ENCODE data around the gene BMP3. TPM values are rescaled to one million over a fixed set of nuclear protein-coding genes. Genes with fewer than 3 reads are reported as not detected.
"Not testable (repeated sequence)": the region's sequence is repeated elsewhere in the genome, so short reads cannot be mapped to it uniquely, and the experiment has no call there.

BMP3 gene
- total RNA-seq (2014; rRNA removed; shearing (Covaris generic)), result not detected in 2 replicates
- polyA plus RNA-seq (2015; cell fraction: cytosol; rRNA removed), result not detected in 2 replicates
- polyA plus RNA-seq (2015; cell fraction: nucleus; rRNA removed), result not detected in 2 replicates

- in situ Hi-C loops (cut with HindIII; ENCODE audit: low pct_unique_long_range_greater_than_20kb, low sequenced_read_pairs), result no loop called here
- no peak for DNase-seq (ENCODE audit: low read depth, low spot score)
These were observed at the start of gene BMP3 for GRCh38 chr4:81030061-81030980. BMP3 (plus strand) TSS chr4:81030708; CDS start chr4:81031285, 577 bp downstream.

- in situ Hi-C loops (cut with HindIII; ENCODE audit: low pct_unique_long_range_greater_than_20kb, low sequenced_read_pairs), result no loop called here
These were observed 44.5 kb upstream of the BMP3 start for GRCh38 chr4:80986011-80986410.

GRCh38 chr4:80989921-80990544, 40.5 kb upstream of the BMP3 start:
- in situ Hi-C loops (cut with HindIII; ENCODE audit: low pct_unique_long_range_greater_than_20kb, low sequenced_read_pairs), result no loop called here
- DNase-seq (ENCODE audit: low read depth, low spot score), result peak; percentile 66

More at GRCh38 chr4:80986011-80986410, 44.5 kb upstream of the BMP3 start:
- no peak for DNase-seq (ENCODE audit: low read depth, low spot score)

- in situ Hi-C loops (cut with HindIII; ENCODE audit: low pct_unique_long_range_greater_than_20kb, low sequenced_read_pairs), result no loop called here
These were observed 39.7 kb upstream of the BMP3 start for GRCh38 chr4:80990851-80991250.

GRCh38 chr4:80999943-81000342, 30.6 kb upstream of the BMP3 start:
- DNase-seq (ENCODE audit: low read depth, low spot score), result no peak
- in situ Hi-C loops (cut with HindIII; ENCODE audit: low pct_unique_long_range_greater_than_20kb, low sequenced_read_pairs), result no loop called here

More at GRCh38 chr4:80990851-80991250, 39.7 kb upstream of the BMP3 start:
- no peak for DNase-seq (ENCODE audit: low read depth, low spot score)

- in situ Hi-C loops (cut with HindIII; ENCODE audit: low pct_unique_long_range_greater_than_20kb, low sequenced_read_pairs), result no loop called here
- no peak for DNase-seq (ENCODE audit: low read depth, low spot score)
These were observed 26.9 kb upstream of the BMP3 start for GRCh38 chr4:81003597-81004111.

GRCh38 chr4:81007417-81007816, 23.1 kb upstream of the BMP3 start:
- no peak for DNase-seq (ENCODE audit: low read depth, low spot score)
- in situ Hi-C loops (cut with HindIII; ENCODE audit: low pct_unique_long_range_greater_than_20kb, low sequenced_read_pairs), result no loop called here

GRCh38 chr4:81016566-81016965, 13.9 kb upstream of the BMP3 start:
- DNase-seq (ENCODE audit: low read depth, low spot score); in situ Hi-C loops (cut with HindIII; ENCODE audit: low pct_unique_long_range_greater_than_20kb, low sequenced_read_pairs): not testable (repeated sequence)

GRCh38 chr4:81019006-81019405, 11.5 kb upstream of the BMP3 start:
- in situ Hi-C loops (cut with HindIII; ENCODE audit: low pct_unique_long_range_greater_than_20kb, low sequenced_read_pairs), result no loop called here
- no peak for DNase-seq (ENCODE audit: low read depth, low spot score)

GRCh38 chr4:81021142-81021944, 9.2 kb upstream of the BMP3 start:
- DNase-seq (ENCODE audit: low read depth, low spot score), result no peak
- in situ Hi-C loops (cut with HindIII; ENCODE audit: low pct_unique_long_range_greater_than_20kb, low sequenced_read_pairs), result no loop called here

- in situ Hi-C loops (cut with HindIII; ENCODE audit: low pct_unique_long_range_greater_than_20kb, low sequenced_read_pairs), result no loop called here
- no peak for DNase-seq (ENCODE audit: low read depth, low spot score)
These were observed 8.5 kb upstream of the BMP3 start for GRCh38 chr4:81021981-81022380.

GRCh38 chr4:81023484-81023883, 7.0 kb upstream of the BMP3 start:
- in situ Hi-C loops (cut with HindIII; ENCODE audit: low pct_unique_long_range_greater_than_20kb, low sequenced_read_pairs), result no loop called here

GRCh38 chr4:81030981-81031791, 678 bp downstream of the BMP3 start:
- in situ Hi-C loops (cut with HindIII; ENCODE audit: low pct_unique_long_range_greater_than_20kb, low sequenced_read_pairs), result no loop called here
- no peak for DNase-seq (ENCODE audit: low read depth, low spot score)

More at GRCh38 chr4:81023484-81023883, 7.0 kb upstream of the BMP3 start:
- DNase-seq (ENCODE audit: low read depth, low spot score), result no peak

- in situ Hi-C loops (cut with HindIII; ENCODE audit: low pct_unique_long_range_greater_than_20kb, low sequenced_read_pairs), result no loop called here
These were observed 1.5 kb downstream of the BMP3 start for GRCh38 chr4:81031796-81032551.

GRCh38 chr4:81032771-81033684, 2.5 kb downstream of the BMP3 start:
- in situ Hi-C loops (cut with HindIII; ENCODE audit: low pct_unique_long_range_greater_than_20kb, low sequenced_read_pairs), result no loop called here
- DNase-seq (ENCODE audit: low read depth, low spot score), result no peak

More at GRCh38 chr4:81031796-81032551, 1.5 kb downstream of the BMP3 start:
- no peak for DNase-seq (ENCODE audit: low read depth, low spot score)

Data from SK-MEL-5 (cell line).